ENCODE data around the gene EIF2AK3.

The EIF2AK3 gene

GRCh38 chr2:88540346-88540745 lies 86.9 kb downstream of the EIF2AK3 start:
- DNase-seq (ENCODE audit: low spot score): no peak

GRCh38 chr2:88538362-88538917 lies 88.8 kb downstream of the EIF2AK3 start:
- no peak for DNase-seq (ENCODE audit: low spot score)

GRCh38 chr2:88537640-88538039 lies 89.6 kb downstream of the EIF2AK3 start:
- peak; percentile 29 for DNase-seq (ENCODE audit: low spot score)

GRCh38 chr2:88530081-88530480 lies 97.2 kb downstream of the EIF2AK3 start:
- no peak for DNase-seq (ENCODE audit: low spot score)

- no peak for DNase-seq (ENCODE audit: low spot score)
Measured at GRCh38 chr2:88521445-88522073, 105.7 kb downstream of the EIF2AK3 start.

GRCh38 chr2:88517759-88518201 lies 109.5 kb downstream of the EIF2AK3 start:
- DNase-seq (ENCODE audit: low spot score): peak; percentile 60
